Colonic mucosa (tissue), 4 donors: ENCODE data around the gene LRRN3. TPM values are rescaled to one million over a fixed set of nuclear protein-coding genes. Genes with fewer than 3 reads are reported as not detected.

Source experiments
- DNase-seq: peaks from one replicate; pipeline ENCODE4 v3.0.0-alpha.2; 2020
- H3K27ac ChIP-seq: fragments of 200-600 bp; one replicate; pipeline ENCODE4 v1.8.0; 2021
- H3K27me3 ChIP-seq: fragments of 200-600 bp; one replicate; pipeline ENCODE4 v1.8.0; 2021
- H3K36me3 ChIP-seq: fragments of 200-600 bp; one replicate; pipeline ENCODE4 v1.8.0; 2021
- H3K4me1 ChIP-seq: fragments of 200-600 bp; one replicate; pipeline ENCODE4 v1.8.0; 2021; ENCODE audit warnings: mild to moderate bottlenecking
- H3K4me3 ChIP-seq: fragments of 200-600 bp; one replicate; pipeline ENCODE4 v1.8.0; 2021
- H3K9ac ChIP-seq, 2 donors: one replicate each; pipeline ENCODE4 v1.7.0; 2013; ENCODE audit warnings: control low read depth in 2 of 2, low read depth in 2 of 2, low read length in 2 of 2
- H3K9me3 ChIP-seq: fragments of 200-600 bp; one replicate; pipeline ENCODE4 v1.8.0; 2021
- intact Hi-C: fragments of 100-400 bp; cut with DNase I; formaldehyde crosslinking; loops from one replicate; pipeline ENCODE4 v1.14.1; 2022
- total RNA-seq, 2 donors: library from RNA; stranded (reverse); fragmentation: NEBNext Ultra II Directional in 1 of 2; extraction: Animal tissue kit (Norgen Biotek cat#: 25700) in 1 of 2; gene quantifications; one replicate each; pipeline ENCODE4 v1.2.1, GENCODE V29; 2021
- TF ChIP-seq, protein P1 (sequence below): fragments of 200-600 bp; IDR thresholded peaks from one replicate; pipeline ENCODE4 v1.8.0; 2022; ENCODE audit warnings: antibody characterized with exemption, mild to moderate bottlenecking
- donor health status: healthy.
- donor health status: DM: no; HTN: no; CAD: no.
- donor health status: DM: no; HTN: no; CAD: no.

The LRRN3 gene
- total RNA-seq, 2 donors from 2014 or later = 0.35 to 0.42 TPM

DNA sequence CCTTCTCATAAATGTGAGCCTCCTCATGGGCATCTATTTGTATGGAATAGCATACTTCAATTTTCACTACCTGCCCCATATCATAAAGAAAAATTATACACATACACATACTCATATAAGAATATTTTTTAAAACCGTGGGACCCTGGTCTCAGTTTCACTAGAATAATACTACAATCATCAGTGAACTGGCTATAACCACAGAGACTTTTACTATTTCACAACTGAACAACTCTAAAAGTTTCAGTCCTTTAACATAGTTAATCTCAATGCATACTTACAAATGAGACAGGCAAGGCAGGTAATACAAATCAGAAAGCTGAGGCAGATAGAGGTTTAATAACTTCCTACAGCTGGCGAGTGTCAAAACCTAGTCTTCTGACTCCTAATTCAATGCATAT lies 83.1 kb downstream of the LRRN3 start:
- Histone ChIP-seq H3K4me3 (no peak overlapping the region), H3K9me3 (no peaks in the 10 kb centered on the region), H3K9ac (no peak overlapping the region), H3K27ac (no peak overlapping the region), H3K36me3 (no peaks in the 10 kb centered on the region), H3K4me1 (no peaks in the 10 kb centered on the region), H3K27me3 (no peaks in the 10 kb centered on the region)
- TF ChIP-seq, protein P1, sequence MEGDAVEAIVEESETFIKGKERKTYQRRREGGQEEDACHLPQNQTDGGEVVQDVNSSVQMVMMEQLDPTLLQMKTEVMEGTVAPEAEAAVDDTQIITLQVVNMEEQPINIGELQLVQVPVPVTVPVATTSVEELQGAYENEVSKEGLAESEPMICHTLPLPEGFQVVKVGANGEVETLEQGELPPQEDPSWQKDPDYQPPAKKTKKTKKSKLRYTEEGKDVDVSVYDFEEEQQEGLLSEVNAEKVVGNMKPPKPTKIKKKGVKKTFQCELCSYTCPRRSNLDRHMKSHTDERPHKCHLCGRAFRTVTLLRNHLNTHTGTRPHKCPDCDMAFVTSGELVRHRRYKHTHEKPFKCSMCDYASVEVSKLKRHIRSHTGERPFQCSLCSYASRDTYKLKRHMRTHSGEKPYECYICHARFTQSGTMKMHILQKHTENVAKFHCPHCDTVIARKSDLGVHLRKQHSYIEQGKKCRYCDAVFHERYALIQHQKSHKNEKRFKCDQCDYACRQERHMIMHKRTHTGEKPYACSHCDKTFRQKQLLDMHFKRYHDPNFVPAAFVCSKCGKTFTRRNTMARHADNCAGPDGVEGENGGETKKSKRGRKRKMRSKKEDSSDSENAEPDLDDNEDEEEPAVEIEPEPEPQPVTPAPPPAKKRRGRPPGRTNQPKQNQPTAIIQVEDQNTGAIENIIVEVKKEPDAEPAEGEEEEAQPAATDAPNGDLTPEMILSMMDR = no peak
- intact Hi-C loops = no loop called here
- no peak for DNase-seq

DNA sequence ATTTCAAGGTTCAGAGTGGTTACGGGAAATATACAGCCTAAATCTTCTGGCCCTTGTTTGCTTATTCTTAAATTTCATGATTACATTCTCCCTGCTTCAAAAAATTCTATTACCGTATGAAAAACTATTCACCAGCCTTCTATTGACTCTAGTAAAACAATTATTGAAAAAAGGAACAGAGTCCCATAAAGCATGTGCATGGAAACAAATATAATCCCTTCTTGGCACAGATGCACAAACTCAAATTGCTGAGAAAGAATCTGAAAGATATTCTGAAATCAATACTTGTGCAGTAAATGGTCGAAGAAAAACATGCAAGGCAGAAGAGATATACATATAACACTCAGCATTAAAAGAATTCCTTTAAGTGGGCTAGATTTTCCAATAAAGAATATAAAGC lies 83.6 kb downstream of the LRRN3 start:
- Histone ChIP-seq H3K4me3 (no peak overlapping the region), H3K27ac (no peak overlapping the region), H3K9me3 (no peaks in the 10 kb centered on the region), H3K27me3 (no peaks in the 10 kb centered on the region), H3K9ac (no peak overlapping the region), H3K36me3 (no peaks in the 10 kb centered on the region), H3K4me1 (no peaks in the 10 kb centered on the region)
- TF ChIP-seq, protein P1 = no peak
- intact Hi-C loops = no loop called here
- DNase-seq = no peak
